GM21515 (cell line): ENCODE results near the gene PDSS1.
"Not testable (repeated sequence)": the region's sequence is repeated elsewhere in the genome, so short reads cannot be mapped to it uniquely, and the experiment has no call there.

ENCODE experiments used
- ATAC-seq: cut with Tn5 transposase; IDR thresholded peaks from one replicate; pipeline ENCODE4 v1.9.1; 2021; ENCODE audit not compliant: unreplicated experiment

Gene PDSS1

GRCh38 chr10:26738301-26738911, 40.9 kb downstream of the PDSS1 start:
- ATAC-seq: no peak

GRCh38 chr10:26739071-26739631, 41.6 kb downstream of the PDSS1 start:
- peak; percentile 43 for ATAC-seq

GRCh38 chr10:26741368-26741767, 43.9 kb downstream of the PDSS1 start:
- no peak for ATAC-seq

GRCh38 chr10:26743091-26743490, 45.6 kb downstream of the PDSS1 start:
- ATAC-seq: no peak

- no peak for ATAC-seq
Measured at GRCh38 chr10:26743841-26744240, 46.3 kb downstream of the PDSS1 start.

GRCh38 chr10:26746061-26746460, 48.6 kb downstream of the PDSS1 start:
- ATAC-seq: no peak

- peak; percentile 92 for ATAC-seq
Measured at GRCh38 chr10:26755443-26755903, 58.0 kb downstream of the PDSS1 start.

GRCh38 chr10:26759008-26759407, 61.5 kb downstream of the PDSS1 start:
- no peak for ATAC-seq

GRCh38 chr10:26765549-26765948, 68.0 kb downstream of the PDSS1 start:
- ATAC-seq: no peak

GRCh38 chr10:26770069-26770468, 72.6 kb downstream of the PDSS1 start:
- ATAC-seq: no peak

- no peak for ATAC-seq
Measured at GRCh38 chr10:26773633-26774032, 76.1 kb downstream of the PDSS1 start.

GRCh38 chr10:26776258-26776657, 78.8 kb downstream of the PDSS1 start:
- no peak for ATAC-seq

GRCh38 chr10:26777686-26778085, 80.2 kb downstream of the PDSS1 start:
- no peak for ATAC-seq

GRCh38 chr10:26779176-26779860, 81.8 kb downstream of the PDSS1 start:
- ATAC-seq: no peak

GRCh38 chr10:26780106-26780792, 82.7 kb downstream of the PDSS1 start:
- ATAC-seq: peak; percentile 18

GRCh38 chr10:26780793-26781601, 83.5 kb downstream of the PDSS1 start:
- ATAC-seq: peak; percentile 60

- no peak for ATAC-seq
Measured at GRCh38 chr10:26781797-26782196, 84.3 kb downstream of the PDSS1 start.

- ATAC-seq: no peak
Measured at GRCh38 chr10:26787362-26787761, 89.9 kb downstream of the PDSS1 start.

GRCh38 chr10:26789779-26790178, 92.3 kb downstream of the PDSS1 start:
- ATAC-seq: not testable (repeated sequence)

- ATAC-seq: no peak
Measured at GRCh38 chr10:26790221-26790995, 92.9 kb downstream of the PDSS1 start.
